ENCODE results near the gene GSS. TPM values are rescaled to one million over a fixed set of nuclear protein-coding genes. Genes with fewer than 3 reads are reported as not detected.

The GSS gene
- total RNA-seq, 6 donors from 2014 or later = 26.1 to 106 (median 34.3) TPM

DNA sequence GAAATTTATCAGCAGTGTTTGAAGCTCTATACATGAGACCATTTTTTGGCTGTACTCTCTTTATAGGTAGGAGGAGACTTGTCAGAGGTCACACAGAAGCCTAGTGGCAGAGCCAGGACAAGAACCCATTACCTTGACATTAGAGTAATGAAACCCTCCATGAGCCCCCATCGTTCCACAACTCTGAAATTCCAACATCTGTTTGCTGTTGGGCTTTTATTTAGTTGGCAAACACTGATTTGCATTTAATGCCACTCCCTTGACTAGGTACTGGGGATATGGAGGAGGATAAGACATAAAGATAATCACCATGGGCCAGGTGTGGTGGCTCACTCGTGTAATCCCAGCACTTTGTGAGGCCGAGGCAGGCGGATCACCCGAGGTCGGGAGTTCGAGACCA, 1.6 kb downstream of the GSS start:
- TF ChIP-seq POLR2A (IDR thresholded peaks at IDR 0.05) (no peak), EP300 (IDR thresholded peaks at IDR 0.05) (no peak), POLR2AphosphoS5 (IDR thresholded peaks at IDR 0.05) (no peak)
- TF ChIP-seq, protein P1, sequence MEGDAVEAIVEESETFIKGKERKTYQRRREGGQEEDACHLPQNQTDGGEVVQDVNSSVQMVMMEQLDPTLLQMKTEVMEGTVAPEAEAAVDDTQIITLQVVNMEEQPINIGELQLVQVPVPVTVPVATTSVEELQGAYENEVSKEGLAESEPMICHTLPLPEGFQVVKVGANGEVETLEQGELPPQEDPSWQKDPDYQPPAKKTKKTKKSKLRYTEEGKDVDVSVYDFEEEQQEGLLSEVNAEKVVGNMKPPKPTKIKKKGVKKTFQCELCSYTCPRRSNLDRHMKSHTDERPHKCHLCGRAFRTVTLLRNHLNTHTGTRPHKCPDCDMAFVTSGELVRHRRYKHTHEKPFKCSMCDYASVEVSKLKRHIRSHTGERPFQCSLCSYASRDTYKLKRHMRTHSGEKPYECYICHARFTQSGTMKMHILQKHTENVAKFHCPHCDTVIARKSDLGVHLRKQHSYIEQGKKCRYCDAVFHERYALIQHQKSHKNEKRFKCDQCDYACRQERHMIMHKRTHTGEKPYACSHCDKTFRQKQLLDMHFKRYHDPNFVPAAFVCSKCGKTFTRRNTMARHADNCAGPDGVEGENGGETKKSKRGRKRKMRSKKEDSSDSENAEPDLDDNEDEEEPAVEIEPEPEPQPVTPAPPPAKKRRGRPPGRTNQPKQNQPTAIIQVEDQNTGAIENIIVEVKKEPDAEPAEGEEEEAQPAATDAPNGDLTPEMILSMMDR (IDR thresholded peaks at IDR 0.05) = no peak
- ATAC-seq (ENCODE audit: low FRiP score in 2 of 2) (no peak), DNase-seq (no peak)
- Histone ChIP-seq H3K27ac (no peak overlapping the region), H3K27me3 (no peaks in the 10 kb centered on the region), H3K4me3 (no peak overlapping the region), H3K4me1 (peaks cover 8 to 15% (median 11%) of the 10 kb centered on the region in 4 donors), H3K9me3 (no peaks in the 10 kb centered on the region), H3K36me3 (peaks cover 0 to 21% (median 2%) of the 10 kb centered on the region in 4 donors)
- WGBS, 2 donors = 88 to 92% methylated on average over 7 of the region's 7 CpGs

DNA sequence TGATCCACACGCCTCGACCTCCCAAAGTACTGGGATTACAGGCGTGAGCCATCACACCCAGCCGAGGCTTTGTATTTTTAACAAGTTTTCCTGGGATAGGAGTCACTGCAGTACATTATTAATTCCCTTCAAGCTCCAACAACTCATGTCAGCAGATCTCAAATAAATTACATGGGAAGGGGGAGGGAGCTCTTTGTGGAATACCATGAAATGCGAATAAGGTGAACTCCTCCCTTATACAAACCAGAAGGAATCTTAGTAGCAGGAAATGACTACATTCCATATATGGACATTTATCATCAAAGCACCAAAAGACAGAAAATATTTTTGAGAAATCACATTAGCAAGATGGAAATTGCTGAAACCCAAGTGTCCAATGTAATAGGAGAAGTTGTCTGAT, 2.9 kb downstream of the GSS start:
- Histone ChIP-seq H3K4me1 (peaks cover 8 to 15% (median 11%) of the 10 kb centered on the region in 4 donors), H3K4me3 (no peak overlapping the region), H3K27me3 (no peaks in the 10 kb centered on the region), H3K9me3 (no peaks in the 10 kb centered on the region), H3K36me3 (peaks cover 0 to 25% (median 2%) of the 10 kb centered on the region in 4 donors), H3K27ac (no peak overlapping the region)
- DNase-seq (no peak), ATAC-seq (ENCODE audit: low FRiP score in 2 of 2) (no peak)
- TF ChIP-seq, protein P1 (IDR thresholded peaks at IDR 0.05) = no peak
- TF ChIP-seq POLR2A (IDR thresholded peaks at IDR 0.05) (no peak), EP300 (IDR thresholded peaks at IDR 0.05) (no peak), POLR2AphosphoS5 (IDR thresholded peaks at IDR 0.05) (no peak)
- WGBS, 2 donors = 77 to 90% methylated on average over 5 of the region's 5 CpGs

DNA sequence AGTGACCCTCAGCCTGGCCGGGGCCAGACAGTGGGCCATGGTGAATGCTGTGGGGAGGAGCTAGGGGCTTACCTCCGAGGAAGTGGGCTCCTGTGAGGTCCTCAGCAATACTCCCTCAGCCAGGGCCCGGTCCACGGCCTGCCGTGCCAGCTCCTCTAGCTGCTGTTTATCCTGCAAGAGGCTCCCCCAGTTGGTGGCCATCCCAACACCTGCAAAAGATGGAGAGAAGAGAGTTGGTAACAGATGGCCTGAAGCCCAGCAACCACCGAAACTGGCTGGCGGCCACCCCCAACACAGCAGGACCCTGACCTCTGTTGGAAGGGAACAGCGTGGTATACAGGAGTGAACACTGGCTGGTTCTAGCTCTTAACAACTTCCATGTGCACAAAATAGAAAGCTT, 4.0 kb downstream of the GSS start:
- DNase-seq = no peak
- no peak for ATAC-seq (ENCODE audit: low FRiP score in 2 of 2)
- Histone ChIP-seq H3K36me3 (peaks cover 0 to 25% (median 2%) of the 10 kb centered on the region in 4 donors), H3K9me3 (no peaks in the 10 kb centered on the region), H3K27ac (no peak overlapping the region), H3K27me3 (no peaks in the 10 kb centered on the region), H3K4me3 (no peak overlapping the region), H3K4me1 (peaks cover 8 to 15% (median 11%) of the 10 kb centered on the region in 4 donors)
- 85 to 87% methylated on average over 5 to 7 of the region's 8 CpGs for WGBS, 2 donors
- TF ChIP-seq POLR2A (IDR thresholded peaks at IDR 0.05) (no peak), EP300 (IDR thresholded peaks at IDR 0.05) (no peak), POLR2AphosphoS5 (IDR thresholded peaks at IDR 0.05) (no peak)
- TF ChIP-seq, protein P1 (IDR thresholded peaks at IDR 0.05) = no peak

DNA sequence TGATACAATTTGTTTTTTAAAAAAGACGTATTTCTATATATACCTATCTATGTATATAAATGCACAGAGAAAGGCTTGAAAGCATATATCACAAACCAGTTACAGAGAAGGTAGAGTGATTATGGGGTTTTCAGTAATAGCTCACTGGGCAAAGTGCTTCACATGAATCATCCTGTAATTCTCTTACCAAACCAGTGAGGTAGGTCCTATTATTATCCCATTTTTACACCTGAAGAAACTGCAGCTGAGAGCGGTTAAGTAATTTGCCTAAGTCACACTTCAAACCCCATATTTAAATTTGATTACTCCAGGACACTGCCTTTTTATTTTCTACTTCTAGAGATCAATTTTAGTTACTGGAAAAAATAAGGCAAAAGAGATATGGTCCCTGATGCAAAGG, 4.4 kb downstream of the GSS start:
- TF ChIP-seq POLR2AphosphoS5 (IDR thresholded peaks at IDR 0.05) (no peak), EP300 (IDR thresholded peaks at IDR 0.05) (no peak), POLR2A (IDR thresholded peaks at IDR 0.05) (no peak)
- TF ChIP-seq, protein P1 (IDR thresholded peaks at IDR 0.05) = no peak
- Histone ChIP-seq H3K36me3 (peaks cover 0 to 25% (median 2%) of the 10 kb centered on the region in 4 donors), H3K9me3 (no peaks in the 10 kb centered on the region), H3K27me3 (no peaks in the 10 kb centered on the region), H3K4me1 (peaks cover 8 to 14% (median 9%) of the 10 kb centered on the region in 4 donors), H3K4me3 (no peak overlapping the region), H3K27ac (no peak overlapping the region)
- DNase-seq (no peak), ATAC-seq (ENCODE audit: low FRiP score in 2 of 2) (no peak)
- 93 to 97% methylated on average over 2 of the region's 2 CpGs for WGBS, 2 donors

DNA sequence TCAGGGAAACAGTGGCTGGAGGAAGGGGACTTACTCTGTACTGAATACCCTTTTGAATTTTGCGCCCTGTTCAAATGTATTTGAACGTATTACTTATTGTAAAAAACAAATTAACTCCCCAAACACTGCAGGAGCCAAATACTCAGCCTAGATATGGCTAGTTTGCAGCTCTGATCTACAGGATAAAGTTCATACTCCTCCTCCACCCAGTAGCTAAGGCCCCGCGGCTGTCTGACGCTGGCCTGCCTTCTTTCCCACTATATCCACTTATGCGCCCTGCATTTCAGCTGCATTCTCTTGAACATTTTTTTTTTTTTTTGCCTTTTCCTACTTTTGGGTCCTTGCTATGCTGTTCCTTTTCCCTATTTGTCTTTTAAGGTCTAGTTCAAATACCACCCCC, 6.5 kb downstream of the GSS start:
- TF ChIP-seq POLR2A (IDR thresholded peaks at IDR 0.05) (no peak), POLR2AphosphoS5 (IDR thresholded peaks at IDR 0.05) (no peak), EP300 (IDR thresholded peaks at IDR 0.05) (no peak)
- TF ChIP-seq, protein P1 (IDR thresholded peaks at IDR 0.05) = no peak
- no peak for DNase-seq
- no peak overlapping the region for H3K27ac ChIP-seq
- peaks cover 0 to 10% (median 4%) of the 10 kb centered on the region in 4 donors for H3K4me1 ChIP-seq
- WGBS, 2 donors = 89 to 94% methylated on average over 6 of the region's 6 CpGs
- H3K4me3 ChIP-seq = no peak overlapping the region
- no peaks in the 10 kb centered on the region for H3K9me3 ChIP-seq
- H3K27me3 ChIP-seq = no peaks in the 10 kb centered on the region
- H3K36me3 ChIP-seq = peaks cover 0 to 39% (median 4%) of the 10 kb centered on the region in 4 donors
- no peak for ATAC-seq (ENCODE audit: low FRiP score in 2 of 2)

Data from upper lobe of left lung (tissue), 6 donors.